T-helper 2 cell treated with Interferon-gamma antibody and Interleukin-4, amounts not matched to agents 5 μg/mL and 100 μg/mL, for 36 hours (primary cell): ENCODE measurements around the gene STYX.

Experiments used
- DNase-seq: peaks from one replicate; pipeline ENCODE4 v3.0.0; 2021; ENCODE audit warnings: low spot score
- H3K27ac Mint-ChIP-seq: one replicate; pipeline ENCODE4 v1.8.0; 2021; ENCODE audit warnings: mild to moderate bottlenecking, mixed read lengths
- H3K27me3 Mint-ChIP-seq: one replicate; pipeline ENCODE4 v1.8.0; 2021; ENCODE audit warnings: low read depth, mixed read lengths
- H3K36me3 Mint-ChIP-seq: one replicate; pipeline ENCODE4 v1.8.0; 2021; ENCODE audit warnings: low read depth, mixed read lengths
- H3K4me1 Mint-ChIP-seq: one replicate; pipeline ENCODE4 v1.8.0; 2021; ENCODE audit warnings: low read depth, mixed read lengths
- H3K4me3 Mint-ChIP-seq: one replicate; pipeline ENCODE4 v1.8.0; 2022; ENCODE audit warnings: mild to moderate bottlenecking, moderate library complexity, mixed read lengths
- H3K9me3 Mint-ChIP-seq: one replicate; pipeline ENCODE4 v1.8.0; 2021; ENCODE audit warnings: mixed read lengths

STYX gene

GRCh38 chr14:52824462-52824861 is 94.5 kb downstream of the STYX start:
- H3K27ac Mint-ChIP-seq, result no peak overlapping the region
- peaks cover 3% of the 10 kb centered on the region for H3K4me1 Mint-ChIP-seq
- DNase-seq, result no peak
- H3K9me3 Mint-ChIP-seq, result no peaks in the 10 kb centered on the region
- H3K4me3 Mint-ChIP-seq, result no peak overlapping the region
- peaks cover 12% of the 10 kb centered on the region for H3K27me3 Mint-ChIP-seq
- H3K36me3 Mint-ChIP-seq, result no peaks in the 10 kb centered on the region
